GM12878 (cell line): Measurements from ENCODE around the gene TBX10.
"Not testable (repeated sequence)": the region's sequence is repeated elsewhere in the genome, so short reads cannot be mapped to it uniquely, and the experiment has no call there.

Experiments
- BRCA1 ChIP-seq: IDR thresholded peaks from 2 replicates; pipeline ENCODE4 v1.6.1; 2011; ENCODE audit warnings: low read depth, low read length, improper control_type of control experiment
- CUX1 ChIP-seq: IDR thresholded peaks from 2 replicates; pipeline ENCODE4 v1.6.1; 2012; ENCODE audit warnings: improper control_type of control experiment, low read depth, low read length; ENCODE audit not compliant: insufficient replicate concordance
- EZH2 ChIP-seq: IDR thresholded peaks from 2 replicates; pipeline ENCODE4 v1.6.1; 2012; ENCODE audit warnings: low read depth, mild to moderate bottlenecking, control low read depth, inconsistent platforms, low read length, borderline replicate concordance; ENCODE audit not compliant: control insufficient read depth
- MEF2A ChIP-seq: IDR thresholded peaks from 2 replicates; pipeline ENCODE4 v1.6.1; 2011; ENCODE audit warnings: low read depth, mild to moderate bottlenecking, low read length, moderate library complexity; ENCODE audit not compliant: insufficient read depth
- MXI1 ChIP-seq: fragments of 150-350 bp; IDR thresholded peaks from 2 replicates; pipeline ENCODE4 v1.6.1; 2011; ENCODE audit warnings: low read depth, mild to moderate bottlenecking, inconsistent platforms, low read length, improper control_type of control experiment
- POLR2A ChIP-seq: IDR thresholded peaks from 2 replicates; pipeline ENCODE4 v1.6.1; 2011; ENCODE audit warnings: low read depth, mild to moderate bottlenecking, low read length
- POLR2AphosphoS5 ChIP-seq: IDR thresholded peaks from 2 replicates; pipeline ENCODE4 v1.6.1; 2011; ENCODE audit warnings: mild to moderate bottlenecking, low read length, inconsistent platforms
- RFX5 ChIP-seq: IDR thresholded peaks from 2 replicates; pipeline ENCODE4 v1.6.1; 2011; ENCODE audit warnings: low read depth, low read length, improper control_type of control experiment
- SIN3A ChIP-seq: IDR thresholded peaks from 2 replicates; pipeline ENCODE4 v1.6.1; 2012; ENCODE audit warnings: low read depth, low read length, improper control_type of control experiment
- SP1 ChIP-seq: IDR thresholded peaks from one replicate; pipeline ENCODE4 v1.6.1; 2011; ENCODE audit warnings: low read depth, low read length
- TF ChIP-seq, protein P1 (sequence below), 3 experiments: IDR thresholded peaks in 2 of 3; conservative IDR thresholded peaks in 1 of 3; 2 replicates each; pipeline ENCODE4 v1.5.1; 2011; ENCODE audit warnings: low read depth in 3 of 3, low read length in 3 of 3, mild to moderate bottlenecking in 3 of 3, control low read depth in 2 of 3, moderate library complexity in 2 of 3, inconsistent platforms in 1 of 3, mixed read lengths in 1 of 3; ENCODE audit not compliant: control insufficient read depth in 2 of 3, insufficient read depth in 1 of 3; ENCODE audit errors: extremely low read depth in 1 of 3
- TF ChIP-seq, protein P2 (sequence below): IDR thresholded peaks from 2 replicates; pipeline ENCODE4 v1.6.1; 2012; ENCODE audit warnings: low read depth, low read length, improper control_type of control experiment

DNA sequence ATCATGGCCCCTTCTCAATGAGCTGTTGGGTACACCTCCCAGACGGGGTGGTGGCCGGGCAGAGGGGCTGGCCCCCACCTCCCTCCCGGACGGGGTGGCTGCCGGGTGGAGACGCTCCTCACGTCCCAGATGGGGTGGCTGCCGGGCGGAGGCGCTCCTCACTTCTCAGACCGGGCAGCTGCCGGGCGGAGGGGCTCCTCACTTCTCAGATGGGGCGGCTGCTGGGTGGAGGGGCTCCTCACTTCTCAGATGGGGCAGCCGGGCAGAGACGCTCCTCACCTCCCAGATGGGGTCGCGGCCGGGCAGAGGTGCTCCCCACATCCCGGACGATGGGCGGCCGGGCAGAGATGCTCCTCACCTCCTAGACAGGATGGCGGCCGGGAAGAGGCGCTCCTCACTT is 41.6 kb downstream of the TBX10 start:
- not testable (repeated sequence) for TF ChIP-seq POLR2AphosphoS5, EZH2, MXI1, MEF2A, SIN3A, SP1, BRCA1, CUX1, POLR2A, RFX5
- TF ChIP-seq, protein P1, sequence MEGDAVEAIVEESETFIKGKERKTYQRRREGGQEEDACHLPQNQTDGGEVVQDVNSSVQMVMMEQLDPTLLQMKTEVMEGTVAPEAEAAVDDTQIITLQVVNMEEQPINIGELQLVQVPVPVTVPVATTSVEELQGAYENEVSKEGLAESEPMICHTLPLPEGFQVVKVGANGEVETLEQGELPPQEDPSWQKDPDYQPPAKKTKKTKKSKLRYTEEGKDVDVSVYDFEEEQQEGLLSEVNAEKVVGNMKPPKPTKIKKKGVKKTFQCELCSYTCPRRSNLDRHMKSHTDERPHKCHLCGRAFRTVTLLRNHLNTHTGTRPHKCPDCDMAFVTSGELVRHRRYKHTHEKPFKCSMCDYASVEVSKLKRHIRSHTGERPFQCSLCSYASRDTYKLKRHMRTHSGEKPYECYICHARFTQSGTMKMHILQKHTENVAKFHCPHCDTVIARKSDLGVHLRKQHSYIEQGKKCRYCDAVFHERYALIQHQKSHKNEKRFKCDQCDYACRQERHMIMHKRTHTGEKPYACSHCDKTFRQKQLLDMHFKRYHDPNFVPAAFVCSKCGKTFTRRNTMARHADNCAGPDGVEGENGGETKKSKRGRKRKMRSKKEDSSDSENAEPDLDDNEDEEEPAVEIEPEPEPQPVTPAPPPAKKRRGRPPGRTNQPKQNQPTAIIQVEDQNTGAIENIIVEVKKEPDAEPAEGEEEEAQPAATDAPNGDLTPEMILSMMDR (IDR thresholded peaks at IDR 0.05 in 2 of 3, conservative IDR thresholded peaks at IDR 0.05 in 1 of 3; ENCODE audit: control insufficient read depth in 2 of 3, extremely low read depth in 1 of 3, insufficient read depth in 1 of 3, low read depth in 3 of 3, low read length in 3 of 3): not testable (repeated sequence)
- TF ChIP-seq, protein P2, sequence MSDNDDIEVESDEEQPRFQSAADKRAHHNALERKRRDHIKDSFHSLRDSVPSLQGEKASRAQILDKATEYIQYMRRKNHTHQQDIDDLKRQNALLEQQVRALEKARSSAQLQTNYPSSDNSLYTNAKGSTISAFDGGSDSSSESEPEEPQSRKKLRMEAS: not testable (repeated sequence)
